GM19043 (cell line): ENCODE measurements around the gene DDX41.

Source experiments
- ATAC-seq: cut with Tn5 transposase; IDR thresholded peaks from one replicate; pipeline ENCODE4 v1.9.1; 2021; ENCODE audit warnings: low read depth; ENCODE audit not compliant: unreplicated experiment

Gene DDX41

GRCh38 chr5:177500685-177501522, 15.9 kb downstream of the DDX41 start:
- ATAC-seq = no peak

GRCh38 chr5:177499842-177500241, 16.9 kb downstream of the DDX41 start:
- ATAC-seq = no peak

- no peak for ATAC-seq
These were observed 18.6 kb downstream of the DDX41 start for GRCh38 chr5:177498013-177498787.

GRCh38 chr5:177497292-177498012, 19.3 kb downstream of the DDX41 start, which contains the start of gene PDLIM7:
Gene PDLIM7 (minus strand): TSS chr5:177497604. CDS start chr5:177496512, 1,092 bp downstream.
- ATAC-seq = peak; percentile 60

GRCh38 chr5:177496727-177497291, 20.0 kb downstream of the DDX41 start:
- ATAC-seq = no peak

GRCh38 chr5:177496070-177496726, 20.6 kb downstream of the DDX41 start:
- ATAC-seq = no peak

- no peak for ATAC-seq
These were observed 21.3 kb downstream of the DDX41 start for GRCh38 chr5:177495243-177496060.

GRCh38 chr5:177494346-177495195, 22.2 kb downstream of the DDX41 start:
- ATAC-seq = no peak

GRCh38 chr5:177493795-177494345, 22.9 kb downstream of the DDX41 start:
- ATAC-seq = no peak

GRCh38 chr5:177492841-177493240, 23.9 kb downstream of the DDX41 start:
- no peak for ATAC-seq

- no peak for ATAC-seq
These were observed 24.6 kb downstream of the DDX41 start for GRCh38 chr5:177491983-177492746.

GRCh38 chr5:177491429-177491945, 25.3 kb downstream of the DDX41 start:
- ATAC-seq = no peak

- no peak for ATAC-seq
These were observed 25.8 kb downstream of the DDX41 start for GRCh38 chr5:177490992-177491391.

GRCh38 chr5:177490311-177490991, 26.3 kb downstream of the DDX41 start:
- ATAC-seq = no peak

GRCh38 chr5:177489119-177489716, 27.5 kb downstream of the DDX41 start:
- no peak for ATAC-seq

- no peak for ATAC-seq
These were observed 28.8 kb downstream of the DDX41 start for GRCh38 chr5:177487975-177488374.
